GM19023 (cell line): Measurements from ENCODE around the gene FES.
"Not testable (repeated sequence)": the region's sequence is repeated elsewhere in the genome, so short reads cannot be mapped to it uniquely, and the experiment has no call there.

ENCODE experiments used
- ATAC-seq: cut with Tn5 transposase; IDR thresholded peaks from one replicate; pipeline ENCODE4 v1.9.1; 2021; ENCODE audit warnings: mild to moderate bottlenecking, moderate library complexity; ENCODE audit not compliant: unreplicated experiment

Gene FES

DNA sequence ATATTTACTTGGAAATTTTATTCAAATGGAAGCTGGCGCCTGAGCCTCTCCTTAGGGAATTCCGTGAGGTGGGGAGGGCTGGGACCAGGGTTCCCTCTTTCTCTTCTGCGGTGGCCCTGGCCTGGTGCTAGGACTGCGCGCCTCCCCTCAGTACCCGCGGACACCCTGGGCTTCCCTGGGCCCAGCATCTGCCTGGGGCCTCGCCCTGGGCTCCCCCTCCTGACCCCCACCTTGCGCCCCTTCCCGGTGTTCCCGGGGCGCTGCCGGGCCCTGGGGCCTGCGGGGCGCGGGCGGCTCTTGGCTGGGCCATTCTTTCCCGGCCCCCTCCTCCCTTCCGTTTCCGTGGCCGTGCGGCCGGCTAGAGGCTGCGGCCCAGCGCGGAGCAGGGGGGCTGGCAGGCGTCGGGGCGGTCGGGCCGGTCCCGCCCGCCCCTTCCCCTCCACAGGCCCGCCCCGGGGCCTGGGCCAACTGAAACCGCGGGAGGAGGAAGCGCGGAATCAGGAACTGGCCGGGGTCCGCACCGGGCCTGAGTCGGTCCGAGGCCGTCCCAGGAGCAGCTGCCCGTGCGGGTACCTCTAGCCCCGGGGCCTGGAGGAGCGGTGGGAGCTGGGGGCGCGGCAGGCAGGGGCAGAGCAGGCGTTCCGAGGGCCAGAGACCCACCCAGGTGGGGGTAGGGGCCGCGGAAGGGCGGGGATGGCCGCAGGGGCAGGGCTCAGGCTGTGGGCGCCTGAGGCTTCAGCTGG, at the start of gene FES:
TSS of gene FES (plus strand) at position 529 of the 743 bp plus-strand sequence. CDS start 542 bp downstream, outside the sequence.
- ATAC-seq = no peak

DNA sequence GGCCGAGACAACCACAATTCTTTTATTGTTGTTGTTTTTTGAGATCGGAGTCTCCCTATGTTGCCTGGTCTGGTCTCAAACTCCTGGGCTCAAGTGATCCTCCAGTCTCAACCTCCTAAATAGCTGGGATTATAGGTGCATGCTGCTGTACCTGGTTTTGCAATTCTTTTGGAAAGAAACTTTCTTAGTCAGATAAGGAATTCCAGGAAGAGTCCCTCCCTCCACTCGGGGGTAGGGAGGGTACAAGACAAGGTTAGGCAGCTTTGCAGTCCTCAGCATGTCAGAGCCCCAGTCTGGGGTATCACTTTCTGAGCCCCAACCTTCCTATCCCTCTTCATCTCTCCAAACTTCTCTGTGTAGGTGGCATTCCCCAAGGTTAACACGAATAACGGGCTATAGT, 49.7 kb upstream of the FES start:
- no peak for ATAC-seq

DNA sequence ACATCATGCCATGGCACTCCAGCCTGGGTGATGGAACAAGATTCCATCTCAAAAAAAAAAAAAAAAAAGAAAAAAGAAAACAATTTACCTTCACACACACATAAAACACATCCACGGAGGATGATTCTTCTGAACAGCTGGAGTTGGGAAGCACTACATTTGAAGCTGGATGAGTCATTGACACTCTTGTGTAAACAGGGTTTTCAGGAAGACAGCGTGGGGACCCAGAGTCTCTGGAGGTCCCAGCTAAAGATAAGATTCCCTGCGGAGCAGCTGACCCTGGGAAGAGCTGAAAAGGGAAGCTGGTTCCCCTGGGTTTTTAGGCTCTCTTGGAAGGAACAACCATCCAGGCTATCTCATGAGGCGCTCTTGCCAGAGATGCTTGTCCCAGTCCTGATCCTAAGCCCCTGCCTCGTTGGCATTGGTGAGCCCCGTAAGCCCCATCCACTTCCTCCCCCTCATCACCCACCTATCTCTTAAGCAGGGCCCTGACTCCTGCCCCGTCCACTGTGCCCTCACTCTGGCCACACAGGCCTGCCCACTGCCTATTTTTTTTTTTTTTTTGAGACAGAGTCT, 47.9 kb upstream of the FES start:
- ATAC-seq = no peak

DNA sequence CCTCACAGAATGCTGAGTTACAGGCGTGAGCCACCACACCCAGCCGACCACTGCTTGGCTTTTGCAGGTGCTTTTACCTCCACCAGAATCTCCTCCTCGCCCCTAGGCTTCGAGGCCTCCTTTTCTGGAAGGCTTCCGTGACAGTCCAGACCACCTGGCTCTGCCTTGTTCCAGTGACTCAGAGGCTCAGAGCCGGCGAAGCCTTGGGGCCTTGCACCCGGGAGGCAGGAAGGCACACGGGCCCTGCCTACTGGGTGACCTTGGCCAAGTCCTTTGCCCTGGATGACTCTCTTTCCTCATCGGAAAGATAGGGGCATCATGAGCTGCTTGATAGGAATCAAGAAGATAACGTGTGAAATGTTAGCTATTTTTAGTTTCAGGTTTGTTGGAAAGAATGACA, 47.2 kb upstream of the FES start:
- no peak for ATAC-seq

DNA sequence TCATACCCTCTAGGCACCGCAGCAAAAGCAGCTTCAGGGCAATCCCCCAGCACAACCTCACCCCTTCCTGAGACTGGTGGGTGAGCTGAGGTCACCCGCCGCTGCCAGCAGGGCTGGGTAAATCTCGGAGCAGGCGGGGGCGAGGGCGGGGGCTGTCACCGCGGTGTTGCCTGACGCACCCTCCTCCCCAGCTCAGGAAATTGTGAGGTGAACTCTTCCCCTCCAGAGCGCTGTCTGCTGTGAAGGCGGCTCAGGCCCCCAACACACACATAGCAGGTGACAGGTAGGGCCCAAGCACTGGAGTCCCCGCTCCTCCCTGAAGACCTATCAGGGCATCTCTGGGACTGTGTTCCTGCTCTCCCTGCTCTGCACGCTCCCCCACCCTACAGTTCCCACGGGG, 46.2 kb upstream of the FES start:
- no peak for ATAC-seq

DNA sequence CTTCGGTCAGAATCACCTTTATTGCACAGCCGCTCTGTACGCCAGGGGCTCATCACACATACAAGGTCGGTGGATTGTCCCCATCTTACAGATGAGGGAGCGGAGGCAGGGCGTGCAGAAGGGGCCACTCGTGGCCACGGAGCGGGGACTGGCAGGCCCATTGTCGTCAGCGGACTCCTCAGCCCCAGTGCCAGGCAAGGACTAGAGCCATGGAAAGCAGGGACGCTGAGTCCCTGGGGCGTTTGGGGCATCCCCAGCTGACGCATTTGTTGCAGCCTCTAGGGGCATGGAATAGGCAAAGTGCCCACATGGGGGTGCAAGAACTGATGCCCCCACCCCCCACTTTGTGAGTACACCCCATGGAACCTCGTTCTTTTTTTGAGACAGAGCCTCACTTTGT, 45.8 kb upstream of the FES start:
- no peak for ATAC-seq

DNA sequence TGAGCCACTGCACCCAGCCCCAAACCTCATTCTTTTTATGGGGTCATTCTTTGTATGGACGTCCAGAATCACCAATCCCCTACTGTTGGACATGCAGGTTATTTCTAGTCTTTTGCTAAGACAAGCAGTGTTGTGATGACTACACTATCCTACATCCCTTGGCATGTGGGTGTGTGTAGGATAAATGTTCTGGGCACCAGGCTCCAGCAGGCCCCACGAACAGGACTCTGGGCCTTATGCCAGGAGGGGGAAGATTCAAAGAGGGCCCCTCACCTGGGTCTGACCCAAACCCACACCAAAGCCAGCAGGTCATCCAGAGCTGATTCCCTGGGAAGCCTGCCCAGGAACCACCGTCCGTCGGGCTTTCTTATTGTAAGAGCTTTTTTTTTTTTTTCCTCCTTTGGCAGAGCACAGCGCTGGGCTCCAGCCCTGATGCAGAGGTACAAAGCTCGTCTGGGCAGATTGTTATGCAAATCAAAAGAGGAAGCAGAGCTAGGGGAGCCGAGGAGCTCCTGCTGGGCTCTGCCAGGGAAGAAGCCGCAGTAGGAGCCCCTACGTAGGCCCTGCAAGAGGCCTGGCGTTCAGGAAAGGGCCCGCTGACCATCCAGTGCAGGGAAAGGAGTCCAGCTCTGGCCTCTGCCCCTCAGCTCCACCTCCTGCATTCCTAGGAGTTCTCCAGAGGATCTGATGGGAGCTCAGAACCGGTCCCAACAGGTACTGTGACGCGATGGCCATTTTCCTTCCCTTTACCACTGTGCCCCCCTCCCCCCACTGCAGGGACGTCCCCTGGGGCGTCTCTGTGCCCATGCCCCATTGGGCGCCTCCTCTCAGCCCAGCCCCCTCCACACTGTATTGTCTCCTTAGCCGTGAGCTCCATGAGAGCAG, 44.9 kb upstream of the FES start:
- ATAC-seq = peak; percentile 88

DNA sequence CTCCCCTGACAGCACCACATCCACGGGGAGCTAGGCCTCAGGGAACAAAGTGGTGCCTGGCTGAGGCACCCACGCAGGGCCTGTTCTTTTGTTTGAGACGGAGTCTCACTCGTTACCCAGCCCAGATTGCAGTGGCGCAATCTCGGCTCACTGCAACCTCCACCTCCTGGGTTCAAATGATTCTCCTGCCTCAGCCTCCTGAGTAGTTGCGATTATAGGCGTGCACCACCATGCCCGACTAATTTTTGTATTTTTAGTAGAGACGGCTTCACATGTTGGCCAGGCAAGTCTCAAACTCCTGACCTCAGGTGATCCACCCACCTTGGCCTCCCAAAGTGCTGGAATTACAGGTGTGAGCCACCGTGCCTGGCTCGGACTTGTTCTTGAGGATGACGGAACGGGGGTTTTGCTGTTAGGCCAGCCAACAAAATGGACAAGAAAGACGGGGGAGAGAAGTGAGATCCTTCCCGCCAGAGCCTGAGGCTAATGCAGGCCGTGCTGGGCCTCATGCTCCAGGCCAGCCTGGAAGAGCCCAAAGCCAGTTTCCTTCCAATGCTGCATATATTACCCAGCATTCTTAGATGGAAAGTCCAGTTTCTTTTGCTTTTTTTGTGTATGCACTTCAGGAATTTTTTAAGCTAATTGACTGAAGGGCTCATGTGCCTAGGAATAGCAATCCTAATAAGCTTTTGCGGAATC, 44.0 kb upstream of the FES start:
- no peak for ATAC-seq

DNA sequence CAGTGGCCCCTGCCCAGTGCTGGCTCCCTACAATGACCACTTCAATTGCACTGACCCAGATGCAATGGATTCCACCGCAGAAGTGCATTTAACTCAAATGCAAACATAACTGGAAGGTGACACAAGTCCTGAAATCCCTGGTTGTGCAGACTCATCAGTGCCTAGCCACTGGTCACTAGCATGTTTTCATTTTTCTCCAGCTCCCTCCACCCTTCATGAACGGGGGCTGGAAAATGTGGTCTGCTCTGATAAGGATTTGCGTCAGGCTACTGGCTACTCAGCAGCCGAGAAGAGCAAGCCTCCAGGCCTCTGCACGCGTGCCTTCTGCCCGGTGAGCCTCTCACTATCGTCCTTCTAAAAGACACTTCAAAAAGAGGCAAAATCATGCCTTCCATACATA, 43.4 kb upstream of the FES start:
- no peak for ATAC-seq

DNA sequence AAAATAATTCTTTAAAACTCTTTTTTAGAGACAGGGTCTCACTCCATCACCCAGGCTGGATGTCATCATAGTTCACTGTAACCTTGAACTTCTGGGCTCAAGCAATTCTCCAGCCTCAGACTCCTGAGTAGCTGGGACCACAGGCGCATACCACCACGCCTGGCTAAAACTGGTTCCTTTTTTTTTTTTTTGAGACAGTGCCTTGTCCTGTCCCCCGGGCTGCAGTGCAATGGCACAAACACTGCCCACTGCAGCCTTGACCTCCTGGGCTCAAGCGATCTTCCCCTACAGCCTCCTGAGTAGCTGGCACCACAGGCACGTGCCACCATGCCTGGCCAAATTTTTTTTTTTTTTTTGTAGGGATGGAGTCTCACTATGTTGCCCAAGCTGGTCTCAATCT, 39.6 kb upstream of the FES start:
- no peak for ATAC-seq

DNA sequence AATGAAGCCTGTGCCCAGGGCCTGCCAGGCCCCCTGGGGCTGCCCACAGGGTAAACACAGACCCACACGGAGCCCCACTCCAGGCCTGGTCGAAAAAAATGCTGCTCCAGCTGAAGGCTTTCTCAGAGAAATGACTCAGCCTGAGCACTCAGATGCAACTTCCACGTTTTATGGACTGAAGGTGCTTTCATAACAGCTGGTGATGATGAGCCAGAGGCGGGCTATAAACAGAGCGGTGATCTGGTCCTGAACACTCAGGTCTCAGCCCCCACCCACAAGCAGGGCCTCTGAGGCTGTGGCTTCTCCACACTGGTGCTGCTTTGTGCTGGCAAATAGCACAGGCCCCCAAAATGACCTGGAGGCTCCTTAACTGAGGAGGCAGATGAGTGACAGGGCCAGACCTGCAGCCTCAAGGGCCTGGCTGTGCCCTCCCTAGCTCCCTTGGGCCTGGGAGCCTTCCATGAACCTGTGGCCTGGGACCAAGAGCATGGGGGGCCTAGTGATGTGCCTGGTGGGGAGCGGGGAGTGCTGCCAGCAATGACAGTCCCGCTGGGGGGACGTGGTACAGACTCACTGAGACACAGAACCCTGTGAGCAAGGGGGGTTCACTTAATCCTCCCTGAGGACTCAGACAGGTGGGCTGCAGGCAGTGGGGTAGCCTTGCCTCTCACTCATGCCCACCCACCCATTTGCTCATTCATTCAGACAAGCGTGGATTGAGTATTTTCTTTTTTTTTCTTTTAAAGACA, 38.9 kb upstream of the FES start:
- ATAC-seq = peak; percentile 91

DNA sequence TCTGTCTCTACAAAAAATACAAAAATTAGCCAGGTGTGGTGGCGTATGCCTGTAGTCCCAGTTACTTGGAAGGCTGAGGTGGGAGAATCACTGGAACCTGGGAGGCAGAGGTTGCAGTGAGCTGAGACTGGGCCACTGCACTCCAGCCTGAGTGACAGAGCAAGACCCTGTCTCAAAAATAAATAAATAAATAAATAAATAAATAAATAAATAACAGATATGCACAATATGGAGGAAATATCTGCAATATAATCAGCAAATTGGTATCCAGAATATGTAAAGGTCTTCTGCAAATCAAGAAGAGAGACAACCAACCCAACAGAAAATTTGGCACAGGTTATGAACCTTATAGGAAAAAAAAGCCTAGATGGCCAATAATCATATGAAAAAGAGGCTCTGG, 34.9 kb upstream of the FES start:
- not testable (repeated sequence) for ATAC-seq

DNA sequence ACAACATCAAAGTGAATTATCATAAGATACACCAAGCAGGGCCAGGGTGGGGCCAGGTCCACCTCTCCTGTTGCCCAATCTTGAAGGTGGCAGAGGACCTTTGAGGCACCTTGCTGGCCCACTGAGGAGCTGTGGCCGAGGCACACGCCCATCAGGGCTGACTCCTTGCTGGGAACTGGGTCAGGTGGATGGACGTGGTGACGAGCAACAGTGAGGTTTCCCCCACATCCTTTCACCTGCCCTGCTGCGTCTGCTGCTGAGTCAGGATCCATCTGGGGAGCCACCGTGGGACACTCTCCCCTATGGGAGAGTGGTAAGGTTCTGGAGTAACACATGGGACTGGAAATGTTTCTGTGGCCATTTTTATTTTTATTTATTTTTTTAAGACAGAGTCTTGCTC, 33.2 kb upstream of the FES start:
- no peak for ATAC-seq

DNA sequence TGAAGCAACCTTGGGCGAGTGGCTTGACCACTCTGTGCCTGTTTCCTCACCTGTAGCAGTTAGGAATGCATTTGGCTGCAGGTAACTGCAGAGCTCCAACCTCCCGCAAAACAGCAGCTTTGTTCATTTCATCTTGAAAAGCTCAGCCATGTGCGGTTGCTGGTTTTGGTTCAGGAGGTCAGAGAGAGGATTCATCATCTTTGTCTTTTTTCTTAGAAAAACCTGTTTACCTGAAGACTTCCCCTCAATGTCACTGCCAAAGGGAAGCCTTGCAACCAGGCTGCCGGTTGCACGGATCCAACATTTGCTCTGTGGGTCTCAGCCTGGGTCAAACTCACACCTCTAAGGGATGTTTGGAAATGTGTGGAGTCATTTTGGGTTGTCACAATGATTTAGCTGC, 32.4 kb upstream of the FES start:
- no peak for ATAC-seq

DNA sequence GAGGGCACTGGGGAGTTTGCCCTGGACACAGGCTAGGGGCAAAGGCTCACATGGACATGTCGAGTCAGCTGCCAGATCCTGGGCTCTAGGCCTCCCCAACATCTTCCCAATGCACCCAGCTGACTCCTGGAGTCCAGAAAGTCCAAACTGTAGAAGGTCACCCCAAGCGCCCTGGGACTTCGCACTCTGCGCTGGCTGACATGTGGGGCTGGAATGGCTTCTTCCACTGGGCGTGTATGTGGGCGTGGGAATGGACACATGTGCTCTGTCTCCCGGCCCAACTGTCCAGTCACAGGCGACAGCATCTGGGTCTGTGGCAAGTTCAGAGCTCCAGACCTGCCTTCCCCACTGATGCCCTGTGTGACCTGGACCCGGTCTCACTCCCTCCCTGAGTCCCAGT, 29.2 kb upstream of the FES start:
- ATAC-seq = no peak

DNA sequence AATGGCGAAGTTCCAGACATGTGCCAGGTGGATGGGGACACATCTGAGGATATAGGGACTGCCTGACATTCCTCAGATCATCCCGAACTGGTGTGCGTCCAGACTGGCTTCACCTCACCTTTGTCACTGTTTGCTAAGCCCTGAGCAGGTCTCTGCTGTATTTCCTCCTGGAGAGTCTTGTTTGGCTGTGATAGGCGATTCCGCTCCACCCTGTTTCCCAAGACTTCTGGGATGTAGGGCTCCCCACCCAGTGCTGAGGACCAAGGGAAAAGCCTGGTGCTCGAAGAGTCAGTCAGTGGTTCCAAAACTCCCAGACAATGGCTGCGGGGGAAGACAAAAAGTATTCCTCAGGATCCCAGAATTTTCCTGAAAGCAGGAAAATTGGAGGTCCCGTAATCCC, 27.0 kb upstream of the FES start:
- ATAC-seq = no peak

DNA sequence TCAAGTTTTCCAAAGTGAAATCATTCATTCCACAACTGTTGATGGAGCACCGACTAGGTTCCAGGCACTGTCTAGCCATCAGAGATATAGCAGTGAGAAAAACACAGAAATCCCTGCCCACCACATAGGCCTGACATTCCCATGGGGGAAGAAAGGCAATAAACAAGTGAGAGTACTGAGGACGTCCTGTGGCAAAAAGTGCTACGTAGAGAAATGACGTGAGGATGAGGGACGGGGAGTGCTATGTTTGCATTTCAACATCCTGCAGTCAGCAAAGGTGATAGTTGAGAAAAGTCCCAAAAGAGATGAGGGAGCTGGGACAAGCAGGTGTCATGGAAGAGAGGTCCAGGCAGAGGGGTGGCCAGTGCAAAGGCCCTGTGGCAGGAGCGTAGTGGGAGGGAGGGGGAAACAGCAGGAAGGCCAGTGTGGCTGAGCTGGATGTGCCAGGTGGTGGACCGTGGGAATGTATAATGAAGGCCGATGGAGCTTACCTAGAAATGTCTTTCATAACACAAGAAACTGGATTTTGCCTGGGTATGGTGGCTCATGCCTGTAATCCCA, 26.3 kb upstream of the FES start:
- no peak for ATAC-seq

DNA sequence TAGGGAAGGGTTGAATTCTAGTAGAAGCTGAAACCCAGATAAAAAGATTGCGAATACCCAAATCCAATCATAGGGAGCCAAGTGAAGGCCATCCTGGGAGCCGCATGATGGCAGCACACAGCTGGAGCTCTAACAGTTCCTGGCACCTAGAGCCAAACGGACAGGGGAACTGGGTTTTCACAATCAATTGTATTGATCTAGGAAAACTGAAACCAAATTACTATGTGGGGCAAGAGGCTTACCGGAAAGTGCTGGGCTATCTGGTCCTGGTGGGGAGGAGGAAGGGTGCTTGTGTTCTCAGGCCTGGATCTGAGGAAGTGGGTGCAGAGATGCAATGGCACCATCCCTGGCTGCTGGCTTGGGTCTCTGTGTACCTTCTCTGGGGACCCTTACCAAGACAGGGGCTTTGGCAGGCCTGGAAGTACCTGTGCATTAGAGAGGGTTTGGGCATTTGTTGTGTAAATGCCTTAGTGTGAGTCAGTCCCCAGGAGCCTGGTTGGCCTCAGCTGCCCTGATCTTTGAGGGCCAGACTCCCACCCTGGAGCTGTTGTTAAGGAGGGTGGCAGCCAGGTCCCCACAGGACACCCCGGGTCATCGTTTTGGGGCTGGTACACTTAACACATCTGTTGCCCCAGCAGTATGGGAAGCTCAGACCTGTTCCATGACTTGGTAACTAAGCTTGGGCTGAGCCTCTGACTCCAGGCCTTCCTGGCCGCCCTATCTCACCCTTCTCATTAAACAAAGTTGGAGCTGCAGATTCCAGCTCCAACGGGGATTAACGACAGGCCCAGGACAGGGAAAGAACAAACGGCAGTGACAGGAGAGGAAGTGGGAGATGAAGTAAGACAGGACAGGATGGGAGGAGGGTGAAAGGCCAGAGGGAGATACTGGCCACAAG, 24.8 kb upstream of the FES start:
- ATAC-seq = no peak

DNA sequence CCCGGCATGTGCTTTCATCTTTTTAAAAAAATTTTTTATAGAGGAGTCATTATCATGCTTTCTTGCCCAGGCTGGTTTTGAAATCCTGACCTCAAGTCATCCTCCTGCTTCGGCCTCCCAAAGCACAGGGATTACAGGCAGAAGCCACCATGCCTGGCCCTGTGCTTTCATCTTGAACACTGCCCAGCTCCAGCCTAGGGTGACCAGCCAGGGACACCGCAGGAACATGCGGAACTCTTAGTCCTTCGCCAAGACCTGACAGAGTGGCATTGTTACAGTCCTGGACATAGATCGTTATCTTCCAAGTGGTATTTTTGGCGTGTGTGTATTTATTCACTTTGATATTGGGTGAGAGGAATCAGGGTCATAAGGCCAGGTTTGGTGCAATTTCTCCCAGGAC, 23.9 kb upstream of the FES start:
- ATAC-seq = no peak
